Endothelial cell (in vitro differentiated cells): Measurements from ENCODE around the gene LSAMP. TPM values are rescaled to one million over a fixed set of nuclear protein-coding genes. Genes with fewer than 3 reads are reported as not detected.

Experiments used
- DNase-seq: peaks from one replicate; pipeline ENCODE4 v3.0.0; 2021; ENCODE audit warnings: low spot score
- H3K27ac Mint-ChIP-seq: one replicate; pipeline ENCODE4 v1.8.0; 2021; ENCODE audit warnings: mixed read lengths, inconsistent platforms; ENCODE audit not compliant: unreplicated experiment
- H3K27me3 Mint-ChIP-seq: one replicate; pipeline ENCODE4 v1.8.0; 2021; ENCODE audit warnings: mild to moderate bottlenecking, moderate library complexity, mixed read lengths, inconsistent platforms; ENCODE audit not compliant: unreplicated experiment
- H3K36me3 Mint-ChIP-seq: one replicate; pipeline ENCODE4 v1.8.0; 2021; ENCODE audit warnings: mild to moderate bottlenecking, low read depth, mixed read lengths, inconsistent platforms; ENCODE audit not compliant: unreplicated experiment
- H3K4me1 Mint-ChIP-seq: one replicate; pipeline ENCODE4 v1.8.0; 2021; ENCODE audit warnings: mild to moderate bottlenecking, mixed read lengths, inconsistent platforms; ENCODE audit not compliant: unreplicated experiment
- H3K4me3 Mint-ChIP-seq: one replicate; pipeline ENCODE4 v1.8.0; 2021; ENCODE audit warnings: mild to moderate bottlenecking, mixed read lengths, inconsistent platforms; ENCODE audit not compliant: unreplicated experiment
- H3K9me3 Mint-ChIP-seq: one replicate; pipeline ENCODE4 v1.8.0; 2021; ENCODE audit warnings: mixed read lengths, inconsistent platforms; ENCODE audit not compliant: unreplicated experiment
- CTCF ChIP-seq: fragments of 200-600 bp; sonication (generic); IDR thresholded peaks from one replicate; pipeline ENCODE4 v1.5.0; 2021; ENCODE audit warnings: antibody characterized with exemption; ENCODE audit not compliant: unreplicated experiment
- total RNA-seq: library from RNA; stranded (reverse); fragmentation: NEBNext Ultra II Directional; extraction: Animal tissue kit (Norgen Biotek cat#: 25700); gene quantifications from one replicate; pipeline ENCODE4 v1.2.1, GENCODE V29; 2021; ENCODE audit not compliant: unreplicated experiment

The LSAMP gene
- total RNA-seq, 1 donor from 2014 or later, result 6.1 TPM

- Mint-ChIP-seq H3K9me3 (no peaks in the 10 kb centered on the region), H3K4me3 (no peak overlapping the region), H3K27me3 (no peaks in the 10 kb centered on the region), H3K4me1 (no peaks in the 10 kb centered on the region), H3K27ac (no peak overlapping the region), H3K36me3 (no peaks in the 10 kb centered on the region)
- no peak for DNase-seq
- TF ChIP-seq CTCF, result no peak
Measured at GRCh38 chr3:116161575-116162525, 283.4 kb downstream of the LSAMP start.

- DNase-seq, result no peak
- Mint-ChIP-seq H3K9me3 (no peaks in the 10 kb centered on the region), H3K27ac (no peak overlapping the region), H3K36me3 (no peaks in the 10 kb centered on the region), H3K27me3 (no peaks in the 10 kb centered on the region), H3K4me1 (no peaks in the 10 kb centered on the region), H3K4me3 (no peak overlapping the region)
- TF ChIP-seq CTCF, result no peak
Measured at GRCh38 chr3:116160594-116160993, 284.7 kb downstream of the LSAMP start.

- Mint-ChIP-seq H3K9me3 (no peaks in the 10 kb centered on the region), H3K36me3 (no peaks in the 10 kb centered on the region), H3K27me3 (no peaks in the 10 kb centered on the region), H3K27ac (no peak overlapping the region), H3K4me1 (no peaks in the 10 kb centered on the region), H3K4me3 (no peak overlapping the region)
- no peak for DNase-seq
- no peak for TF ChIP-seq CTCF
Measured at GRCh38 chr3:116155841-116156240, 289.4 kb downstream of the LSAMP start.

GRCh38 chr3:116154389-116154788 is 290.9 kb downstream of the LSAMP start:
- no peak overlapping the region for H3K27ac Mint-ChIP-seq
- DNase-seq, result no peak
- H3K27me3 Mint-ChIP-seq, result no peaks in the 10 kb centered on the region
- TF ChIP-seq CTCF, result no peak
- no peaks in the 10 kb centered on the region for H3K36me3 Mint-ChIP-seq
- no peak overlapping the region for H3K4me3 Mint-ChIP-seq
- no peaks in the 10 kb centered on the region for H3K9me3 Mint-ChIP-seq
- H3K4me1 Mint-ChIP-seq, result peaks cover 5% of the 10 kb centered on the region

- Mint-ChIP-seq H3K36me3 (no peaks in the 10 kb centered on the region), H3K4me3 (no peak overlapping the region), H3K4me1 (peaks cover 10% of the 10 kb centered on the region), H3K27ac (no peak overlapping the region), H3K27me3 (peaks cover 1% of the 10 kb centered on the region), H3K9me3 (no peaks in the 10 kb centered on the region)
- no peak for DNase-seq
- TF ChIP-seq CTCF, result no peak
Measured at GRCh38 chr3:116153174-116153573, 292.1 kb downstream of the LSAMP start.
